GM10266 (cell line): ENCODE measurements around the gene CNDP2.

Experiments
- DNase-seq: peaks from one replicate; pipeline ENCODE4 v3.0.0; 2012; ENCODE audit errors: extremely low spot score
- CTCF ChIP-seq: IDR thresholded peaks from 2 replicates; pipeline ENCODE4 v1.5.1; 2012; ENCODE audit warnings: mild to moderate bottlenecking, low read depth; ENCODE audit not compliant: control insufficient read depth, insufficient read depth; ENCODE audit errors: missing control alignments

The CNDP2 gene

GRCh38 chr18:74457725-74458421, 38.3 kb upstream of the CNDP2 start:
- TF ChIP-seq CTCF, result no peak
- no peak for DNase-seq

GRCh38 chr18:74459889-74460288, 36.3 kb upstream of the CNDP2 start:
- no peak for TF ChIP-seq CTCF

GRCh38 chr18:74460825-74461224, 35.3 kb upstream of the CNDP2 start:
- no peak for DNase-seq
- TF ChIP-seq CTCF, result no peak

More at GRCh38 chr18:74459889-74460288, 36.3 kb upstream of the CNDP2 start:
- DNase-seq, result no peak

GRCh38 chr18:74463254-74463653, 32.9 kb upstream of the CNDP2 start:
- no peak for TF ChIP-seq CTCF
- no peak for DNase-seq

- no peak for TF ChIP-seq CTCF
- no peak for DNase-seq
These were observed 32.2 kb upstream of the CNDP2 start for GRCh38 chr18:74463983-74464382.

- no peak for TF ChIP-seq CTCF
- no peak for DNase-seq
These were observed 30.4 kb upstream of the CNDP2 start for GRCh38 chr18:74465775-74466174.

- TF ChIP-seq CTCF, result no peak
- DNase-seq, result no peak
These were observed 27.6 kb upstream of the CNDP2 start for GRCh38 chr18:74468547-74469061.
